Retina (tissue), 1 donor: ENCODE data around the gene NMT2.

ENCODE experiments used
- DNase-seq: peaks from one replicate; pipeline ENCODE4 v3.0.0-alpha.2; 2016

Gene NMT2

DNA sequence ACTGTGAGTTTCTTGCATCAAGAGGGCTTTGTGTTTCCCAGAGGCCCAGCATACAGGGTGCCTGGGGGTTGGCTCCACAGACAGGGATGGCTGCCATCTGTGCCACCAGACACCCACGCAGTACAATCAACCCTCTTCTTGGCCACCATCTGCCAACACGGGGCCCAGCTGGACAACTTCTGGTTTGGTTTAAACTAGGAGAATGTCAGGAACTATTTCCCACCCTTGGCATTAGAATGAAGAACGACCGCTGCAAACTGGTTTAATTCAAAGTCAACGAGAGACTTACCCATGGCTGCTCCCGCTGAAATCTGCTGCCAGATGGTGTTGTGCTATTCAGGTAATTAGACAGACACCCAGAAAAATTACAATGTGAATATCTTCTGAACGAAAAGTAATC is 27.8 kb downstream of the NMT2 start:
- DNase-seq = peak; percentile 14

DNA sequence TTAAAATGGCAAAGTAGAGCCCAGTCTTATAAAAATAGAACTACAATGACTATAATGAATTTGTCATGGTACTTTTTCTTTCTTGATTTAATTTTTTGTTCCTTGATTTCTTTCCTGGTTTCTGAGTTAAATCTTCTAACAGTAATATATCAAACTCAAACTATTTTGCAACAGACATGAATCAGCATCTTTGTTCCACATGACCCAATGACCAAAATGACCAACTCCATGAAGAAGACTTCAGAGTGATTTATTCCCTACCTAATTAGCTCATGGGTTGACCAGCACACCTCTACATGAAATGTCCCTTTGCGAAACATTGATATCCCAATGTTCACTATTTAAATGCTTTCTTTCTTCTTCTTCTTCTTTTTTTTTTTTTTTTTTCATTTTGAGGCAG is 30.9 kb downstream of the NMT2 start:
- no peak for DNase-seq

DNA sequence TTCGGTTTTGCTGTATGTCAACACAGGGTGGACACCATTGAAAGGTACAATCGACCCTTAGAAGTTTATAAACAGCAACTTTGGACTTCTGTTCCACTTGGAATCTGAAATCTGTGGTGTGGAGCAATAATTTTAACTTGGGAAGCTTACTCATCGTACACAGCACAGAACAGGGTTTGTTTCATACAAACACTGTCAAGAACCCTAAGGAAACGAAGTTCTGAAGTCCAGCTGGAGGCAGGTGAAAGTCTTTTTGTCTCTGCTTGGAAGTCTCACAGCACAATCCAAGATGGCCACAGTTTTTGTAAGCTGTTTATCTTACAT is 31.5 kb downstream of the NMT2 start:
- no peak for DNase-seq

DNA sequence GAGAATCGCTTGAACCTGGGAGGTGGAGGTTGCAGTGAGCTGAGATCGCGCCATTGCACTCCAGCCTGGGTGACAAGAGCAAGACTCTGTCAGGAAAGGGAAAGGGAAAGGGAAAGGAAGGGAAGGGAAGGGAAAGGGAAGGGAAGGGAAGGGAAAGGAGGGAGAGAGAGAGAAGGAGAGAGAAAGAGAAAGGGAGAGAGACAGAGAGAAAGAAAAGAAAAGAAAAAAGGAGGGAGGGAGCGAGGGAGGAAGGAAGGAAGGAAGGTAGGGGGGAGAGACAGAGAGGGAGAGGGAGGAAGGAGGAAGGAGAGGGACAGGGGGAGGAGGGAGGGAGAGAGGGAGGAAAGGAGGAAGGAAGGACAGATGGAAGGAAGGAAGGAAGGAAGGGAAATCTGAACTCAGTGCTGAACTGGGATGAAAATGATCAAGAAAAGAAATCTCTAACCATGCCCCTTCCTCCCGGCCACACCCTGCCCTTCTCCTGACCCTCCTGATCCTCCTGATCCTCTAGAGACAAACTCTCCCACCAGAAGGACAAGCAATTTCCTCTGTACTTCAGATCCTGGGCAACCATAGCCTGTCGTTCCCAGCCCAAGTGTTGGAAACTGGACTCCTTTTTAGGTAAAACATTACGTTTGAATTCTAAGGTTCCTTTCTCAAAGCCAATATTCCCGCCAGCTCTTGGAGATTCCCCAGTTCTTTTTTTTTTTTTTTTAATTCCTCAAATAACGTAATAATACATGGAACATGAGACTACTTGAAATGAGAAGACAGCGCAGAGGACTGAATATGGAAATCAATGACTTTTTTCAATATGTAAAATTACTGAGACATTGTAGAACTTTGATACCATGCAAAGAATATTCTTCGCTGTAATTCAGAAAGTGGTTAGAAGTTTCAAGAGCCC is 32.1 kb downstream of the NMT2 start:
- DNase-seq = no peak

DNA sequence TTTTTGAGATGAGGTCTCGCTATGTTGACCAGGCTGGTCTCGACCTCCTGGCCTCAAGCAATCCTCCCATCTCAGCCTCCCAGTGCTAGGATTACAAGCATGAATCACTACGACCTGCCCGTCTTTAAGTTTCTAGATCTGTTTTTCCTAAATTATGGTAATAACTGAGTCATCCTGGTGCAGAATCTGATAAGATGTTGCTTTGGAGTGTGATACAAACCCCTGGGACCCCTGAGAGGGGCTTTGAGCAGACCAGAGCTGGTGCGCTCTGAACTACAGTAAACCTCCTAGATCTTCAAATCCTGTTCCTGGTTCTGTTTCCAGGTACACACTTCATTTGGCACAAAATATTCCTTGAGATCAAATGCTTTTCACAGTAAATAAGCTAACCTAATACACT is 37.2 kb downstream of the NMT2 start:
- DNase-seq = no peak

DNA sequence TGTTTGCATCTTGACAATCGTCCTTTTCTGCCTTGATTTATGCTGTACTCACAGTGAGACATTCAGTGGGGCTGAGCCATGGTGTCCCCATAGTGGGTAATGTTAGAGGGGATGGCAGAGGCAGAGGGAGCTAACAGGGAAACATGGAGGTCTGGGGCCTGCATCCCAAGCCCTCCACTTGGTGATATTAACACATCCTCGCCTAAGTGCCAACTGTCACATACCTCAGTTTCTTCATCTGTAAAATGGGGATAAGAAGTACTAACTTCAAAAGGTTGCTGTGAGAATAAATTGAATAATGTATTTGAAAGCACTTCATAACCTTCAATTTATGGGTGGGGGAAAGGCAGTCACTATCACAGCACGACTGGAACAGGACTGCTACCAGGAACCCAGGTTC is 43.6 kb downstream of the NMT2 start:
- no peak for DNase-seq

DNA sequence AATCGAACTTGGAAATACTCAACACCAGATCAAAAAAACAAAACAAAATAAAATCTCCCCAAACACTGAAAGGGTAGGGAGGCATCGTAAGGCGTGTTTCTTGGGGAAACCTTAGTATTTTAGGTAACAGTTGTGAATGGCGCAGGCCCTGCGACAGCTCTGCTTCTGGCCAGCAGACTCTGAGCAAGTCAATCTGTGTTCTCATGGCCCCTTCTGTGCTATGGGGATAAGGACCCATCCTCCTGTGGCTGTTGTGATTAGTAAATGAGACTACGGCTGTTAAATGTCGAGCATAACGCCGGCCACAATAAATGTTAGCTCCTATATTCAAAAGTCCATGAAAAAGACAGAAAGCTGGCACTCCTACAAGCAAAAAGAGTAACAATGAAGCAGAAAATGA is 44.3 kb downstream of the NMT2 start:
- no peak for DNase-seq

DNA sequence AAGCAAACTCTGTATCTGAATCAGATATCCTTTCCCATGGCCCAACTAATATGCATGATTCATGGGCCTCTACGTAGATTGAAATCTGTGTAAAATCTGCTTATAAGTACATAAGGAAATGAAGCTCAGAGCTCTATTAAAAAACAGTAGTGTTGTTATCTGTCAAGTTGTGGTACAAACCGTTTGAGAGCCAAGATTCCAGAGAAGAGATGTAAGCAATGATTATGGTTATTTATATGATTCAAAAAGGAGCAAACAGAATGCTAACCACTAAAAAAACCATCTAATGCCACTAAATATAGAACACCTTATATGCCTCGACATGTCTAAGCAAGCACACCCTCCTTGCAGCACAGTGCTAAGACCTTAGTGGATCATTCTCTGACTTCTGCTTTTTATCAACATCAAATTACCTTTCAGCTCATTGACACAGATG is 44.7 kb downstream of the NMT2 start:
- no peak for DNase-seq

DNA sequence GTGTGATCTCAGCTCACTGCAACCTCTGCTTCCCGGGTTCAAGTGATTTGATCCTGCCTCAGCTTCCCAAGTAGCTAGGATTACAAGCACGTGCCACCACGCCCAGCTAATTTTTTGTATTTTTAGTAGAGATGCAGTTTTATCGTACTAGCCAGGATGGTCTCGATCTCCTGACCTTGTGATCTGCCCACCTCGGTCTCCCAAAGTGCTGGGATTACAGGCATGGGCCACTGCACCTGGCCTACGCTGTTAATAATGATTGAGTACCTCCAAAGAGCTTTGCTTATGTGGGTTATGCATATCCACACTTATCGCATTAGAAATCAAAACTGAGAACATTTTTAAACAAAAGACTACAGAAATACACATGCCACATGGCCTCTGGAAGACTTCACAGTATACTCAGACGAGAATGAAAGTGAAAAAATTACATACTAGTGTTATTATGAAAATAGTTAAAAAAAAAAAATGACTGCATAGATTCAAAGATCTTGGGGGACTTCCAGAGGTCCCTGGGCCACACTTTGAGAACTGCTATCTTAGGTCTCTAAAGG is 45.9 kb downstream of the NMT2 start:
- DNase-seq = no peak

DNA sequence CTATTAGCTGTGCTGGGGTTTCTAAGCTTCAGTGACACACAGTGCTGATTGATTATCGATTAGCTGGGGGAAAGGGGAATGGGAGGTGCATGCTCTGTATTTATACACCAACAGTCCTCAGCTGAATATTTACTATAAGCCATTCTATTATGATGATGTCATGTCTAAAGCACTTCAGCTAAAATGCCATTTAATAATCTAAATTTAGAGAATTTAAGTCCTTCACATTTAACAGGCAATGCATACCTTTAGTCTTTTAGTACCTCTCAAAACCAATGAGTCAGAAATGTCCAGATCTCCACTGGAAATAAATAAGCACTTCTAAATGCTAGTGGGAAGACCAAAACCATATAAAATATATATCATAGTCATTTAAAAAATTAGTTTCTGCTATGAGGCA is 46.8 kb downstream of the NMT2 start:
- DNase-seq = peak; percentile 17

DNA sequence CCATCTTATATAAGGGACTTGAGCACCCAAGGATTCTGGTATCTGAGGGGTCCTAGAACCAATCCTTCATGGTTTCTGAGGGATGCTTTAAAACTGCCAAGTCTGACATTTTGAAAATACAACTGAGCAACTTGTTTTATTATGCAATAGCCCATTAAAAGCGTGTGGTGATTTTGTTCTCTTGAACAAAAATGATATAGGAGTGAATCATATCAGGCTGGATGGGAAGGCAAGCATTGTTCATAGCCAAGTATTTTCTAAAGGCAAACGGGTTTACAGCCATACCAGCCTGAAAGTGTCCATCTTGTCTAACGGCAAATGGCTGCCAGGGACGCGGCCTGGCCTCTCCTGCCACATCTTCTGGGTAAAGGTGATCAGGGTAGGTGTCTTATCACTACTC is 48.0 kb downstream of the NMT2 start:
- no peak for DNase-seq

DNA sequence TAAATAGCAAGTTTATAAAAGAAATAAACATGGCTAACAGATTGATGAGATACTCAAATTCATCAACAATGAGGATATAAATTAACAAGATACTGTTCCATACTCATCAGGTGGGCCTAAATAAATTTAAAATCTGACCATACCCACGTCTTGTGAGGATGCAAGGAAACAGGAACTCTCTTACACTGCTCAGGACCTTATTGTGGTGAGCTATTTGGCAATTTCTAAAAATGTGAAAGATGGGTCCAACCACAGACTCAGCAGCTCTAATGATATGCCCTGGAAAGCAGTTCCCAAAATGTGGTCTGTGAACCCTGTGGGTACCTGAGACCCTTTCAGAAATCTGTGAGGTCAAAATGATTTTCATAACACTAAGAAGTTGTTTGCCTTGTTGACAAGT is 49.9 kb downstream of the NMT2 start:
- DNase-seq = no peak

DNA sequence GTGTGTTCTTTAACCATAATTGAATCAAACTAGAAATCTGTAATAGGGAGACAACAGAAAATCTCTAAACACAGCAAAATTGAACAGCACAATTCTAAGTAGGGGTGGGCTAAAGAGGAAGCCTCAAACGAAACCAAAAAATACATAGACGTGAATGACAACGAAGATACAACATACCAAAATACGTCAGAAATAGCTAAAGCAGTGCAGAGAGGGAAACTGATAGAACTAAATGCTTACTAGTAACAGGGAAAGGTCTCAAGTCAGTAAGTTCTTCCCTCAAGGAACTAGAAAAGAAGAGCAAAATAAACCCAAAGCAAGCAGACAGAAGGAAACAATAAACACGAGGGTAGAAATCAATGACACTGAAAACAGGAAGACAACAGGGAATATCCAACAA is 52.3 kb downstream of the NMT2 start:
- DNase-seq = no peak

DNA sequence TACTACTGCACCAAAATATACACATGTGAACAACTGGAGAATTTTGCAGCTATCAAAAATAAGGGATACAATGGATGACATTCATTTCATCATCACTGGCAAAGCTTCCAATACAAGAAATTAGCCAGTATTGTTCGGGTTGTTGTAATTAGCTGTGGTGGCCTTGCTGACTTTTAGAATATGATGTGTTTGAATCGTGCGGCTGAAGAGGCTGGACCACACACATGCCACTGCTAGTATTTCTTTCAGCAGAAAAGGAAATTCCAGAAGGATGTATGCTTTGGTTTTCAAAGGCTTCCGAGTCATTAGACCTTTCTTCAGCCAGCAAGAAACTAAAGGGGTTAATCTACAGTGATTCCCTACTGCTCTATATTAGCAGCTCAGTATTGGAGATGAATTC is 54.7 kb downstream of the NMT2 start:
- DNase-seq = no peak

DNA sequence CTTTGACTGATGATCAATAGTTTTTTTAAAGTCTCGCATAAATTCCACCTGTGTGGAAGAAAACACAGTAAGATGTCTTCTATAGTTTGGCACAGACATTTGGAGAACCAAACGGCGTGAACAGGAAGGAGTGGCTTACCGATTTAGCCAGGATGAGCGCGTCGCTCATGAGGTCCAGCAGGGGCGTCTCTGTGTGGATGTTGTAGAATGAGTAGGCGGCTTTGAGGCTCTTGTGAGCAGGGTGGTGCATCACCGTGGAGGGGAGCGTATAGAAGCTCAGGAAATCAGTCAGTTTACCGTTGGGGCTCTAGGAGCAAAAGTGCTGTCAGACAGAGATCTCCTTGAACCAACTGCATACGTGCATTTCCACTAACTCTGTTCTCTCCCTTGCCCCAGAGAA is 55.8 kb downstream of the NMT2 start:
- DNase-seq = no peak

DNA sequence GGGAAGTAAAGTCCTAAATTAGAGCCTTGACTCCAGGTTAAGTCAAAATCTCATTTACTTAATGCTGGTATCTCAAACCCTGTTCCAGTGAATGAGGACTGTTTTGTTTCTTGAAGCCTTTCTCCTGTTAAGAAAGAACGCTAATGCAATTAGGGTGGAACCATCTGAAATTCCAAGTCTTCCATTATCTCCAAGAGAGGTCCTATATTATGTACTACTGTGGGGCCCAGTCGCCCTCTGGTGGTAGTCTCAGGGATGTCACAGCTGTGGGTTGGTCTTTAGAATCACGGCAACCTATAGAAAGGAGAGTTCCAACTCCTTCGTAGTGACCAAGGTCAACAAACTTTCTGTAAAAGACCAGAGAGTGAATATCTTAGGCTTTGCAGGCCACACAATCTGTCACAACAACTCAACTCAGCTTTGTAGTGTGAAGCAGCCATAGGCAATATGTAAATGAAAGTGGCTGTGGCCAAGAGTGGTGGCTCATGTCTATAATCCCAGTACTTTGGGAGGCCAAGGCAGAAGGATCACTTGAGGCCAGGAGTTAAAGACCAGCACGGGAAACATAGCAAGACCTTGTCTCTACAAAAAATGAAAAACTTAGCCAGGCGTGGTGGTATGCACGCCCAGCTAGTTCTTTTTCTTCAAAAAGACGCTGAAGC is 62.0 kb downstream of the NMT2 start:
- peak; percentile 68 for DNase-seq

DNA sequence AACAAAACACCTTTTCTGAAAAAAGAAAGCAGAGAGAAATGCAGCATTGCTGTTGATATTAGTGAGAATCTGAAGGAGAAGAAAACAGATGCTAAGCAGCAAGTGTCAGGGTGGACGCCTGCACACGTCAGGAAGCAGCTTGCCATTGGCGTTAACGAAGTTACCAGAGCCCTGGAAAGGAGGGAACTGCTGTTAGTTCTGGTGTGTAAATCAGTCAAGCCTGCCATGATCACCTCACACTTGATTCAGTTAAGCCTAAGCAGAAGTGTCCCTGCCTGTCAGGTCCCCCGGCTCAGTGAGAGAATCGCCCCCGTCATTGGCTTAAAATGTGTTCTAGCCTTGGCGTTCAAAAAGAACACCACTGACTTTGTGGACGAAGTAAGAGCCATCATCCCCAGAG is 65.0 kb downstream of the NMT2 start:
- no peak for DNase-seq

DNA sequence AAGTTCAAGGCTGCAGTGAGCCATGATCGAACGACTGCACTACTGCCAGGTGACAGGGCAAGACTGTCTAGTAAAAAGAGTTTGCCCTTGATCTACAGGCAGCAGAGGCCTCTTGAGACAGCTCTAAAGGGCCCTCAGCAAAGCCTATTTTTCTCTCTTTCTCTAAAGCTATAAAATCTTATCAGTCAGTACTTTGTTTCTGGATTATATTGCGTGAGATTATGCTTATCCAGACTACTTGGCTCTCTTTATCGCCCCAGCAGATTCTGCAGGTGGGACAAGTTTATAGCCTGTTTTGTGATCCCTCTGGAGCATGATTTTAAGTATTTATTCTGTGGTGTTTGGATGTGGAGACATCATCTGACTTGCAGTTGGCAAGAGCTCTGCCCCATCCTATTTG is 68.6 kb downstream of the NMT2 start:
- DNase-seq = no peak

DNA sequence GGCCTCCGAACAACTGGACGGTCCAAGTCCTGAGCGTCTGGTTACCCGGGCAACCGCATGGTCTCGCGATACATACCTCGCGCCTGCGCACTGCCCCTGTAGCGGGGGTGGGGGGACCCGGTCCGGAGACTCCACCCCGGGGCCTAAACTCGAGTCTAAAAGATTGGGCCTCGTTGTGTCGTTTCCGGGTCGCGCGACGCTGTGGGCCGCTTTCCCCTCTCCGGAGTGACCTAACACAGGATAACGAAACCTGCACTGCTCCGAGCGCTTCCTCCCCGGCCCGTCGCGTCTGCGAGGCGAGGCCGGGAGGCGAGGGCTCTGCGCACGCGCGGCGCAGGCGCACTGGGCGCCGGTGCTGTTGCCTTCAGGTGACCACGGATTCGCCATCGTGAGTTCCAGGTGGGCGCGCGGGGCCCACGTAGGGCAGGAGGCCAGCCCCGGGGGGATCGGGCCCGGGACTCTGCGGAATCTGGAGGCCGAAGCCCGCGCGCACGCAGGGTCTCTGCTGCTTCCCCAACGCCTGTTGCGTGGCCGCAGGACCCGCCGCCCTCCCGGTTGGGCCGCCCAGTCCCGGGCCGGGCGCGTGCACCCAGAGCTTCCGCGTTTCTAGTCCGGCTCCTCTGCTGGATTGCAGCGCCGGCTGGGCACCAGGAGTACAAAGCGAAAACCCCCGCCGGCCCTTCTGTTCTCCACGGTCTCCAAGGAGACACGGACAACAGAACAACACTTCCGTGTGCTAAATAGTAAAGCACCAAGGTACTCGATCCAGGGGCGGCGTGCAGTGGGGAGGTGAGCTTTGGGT is 71.3 kb downstream of the NMT2 start, which contains the start of gene RPP38:
Gene RPP38, plus strand, starts transcription at position 345 of the 802 bp plus-strand sequence. CDS start 5,960 bp downstream, outside the sequence.
- DNase-seq = peak; percentile 100

DNA sequence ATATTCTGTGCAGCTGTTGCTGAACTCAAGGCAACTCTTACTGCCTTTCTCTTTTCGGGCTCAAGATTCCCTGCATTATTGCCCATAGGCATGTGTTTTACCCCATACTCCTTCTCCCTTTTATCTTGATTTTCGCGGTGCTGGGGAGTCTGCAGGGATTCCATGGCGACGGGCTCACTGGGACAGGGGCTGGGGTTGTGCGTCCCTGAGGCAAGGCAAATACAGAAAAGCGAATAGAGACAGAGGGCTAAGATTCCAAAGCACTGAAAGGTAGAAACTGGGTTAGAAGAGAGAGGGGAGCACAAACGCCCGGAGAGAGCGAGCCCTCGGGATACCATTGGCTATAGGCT is 71.9 kb downstream of the NMT2 start:
- no peak for DNase-seq

DNA sequence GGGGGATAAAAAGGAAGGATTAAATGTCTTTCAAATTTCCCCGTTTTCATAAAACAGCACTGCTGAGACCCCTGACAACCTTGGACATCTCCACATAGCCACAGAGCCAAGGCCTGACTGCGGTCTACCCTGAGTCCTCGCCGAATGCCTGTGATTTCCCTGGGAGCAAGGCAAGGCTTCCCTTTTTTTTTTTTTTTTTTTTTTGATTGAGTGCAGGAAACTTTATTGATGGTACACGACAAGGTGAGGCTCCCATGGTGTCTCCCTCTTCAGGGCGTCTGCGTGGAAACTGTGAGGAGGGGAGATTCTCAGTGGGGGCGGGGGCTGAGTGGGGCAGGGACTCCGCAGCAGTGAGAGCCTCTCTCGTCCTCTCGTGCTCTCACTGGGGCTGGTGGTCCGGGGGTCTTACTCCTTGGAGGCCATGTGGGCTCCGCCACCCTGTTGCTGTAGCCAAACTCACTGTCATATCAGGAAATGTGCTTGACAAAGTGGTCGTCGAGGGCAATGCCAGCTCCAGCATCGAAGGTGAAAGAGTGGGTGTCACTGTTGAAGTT is 75.6 kb downstream of the NMT2 start:
- no peak for DNase-seq

DNA sequence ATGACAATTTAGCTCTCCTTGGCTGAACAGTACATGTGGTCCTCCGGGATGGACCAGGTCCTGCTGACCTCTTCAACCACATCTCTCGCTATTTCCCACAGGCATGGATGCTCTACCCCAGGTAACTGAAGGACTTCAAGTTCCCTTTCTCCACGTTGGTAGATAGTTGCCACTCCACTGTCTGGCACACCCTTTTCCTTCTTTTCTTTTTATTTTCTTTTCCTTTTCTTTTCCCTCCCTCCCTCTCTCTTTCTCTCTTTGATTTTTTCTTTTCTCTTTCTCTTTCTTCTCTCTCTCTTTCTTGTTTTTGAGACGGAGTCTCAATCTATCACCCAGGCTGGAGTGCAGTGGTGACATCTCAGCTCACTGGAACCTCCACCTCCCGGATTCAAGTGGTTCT is 77.1 kb downstream of the NMT2 start:
- no peak for DNase-seq
